Stimulated activated CD8-positive, alpha-beta memory T cell treated with anti-CD3 and anti-CD28 coated beads, Interleukin-15, amount 100 ng/mL, for 1 hour (primary cell): ENCODE results near the gene GPC5.

Source experiments
- DNase-seq: peaks from one replicate; pipeline ENCODE4 v3.0.0-alpha.2; 2020; ENCODE audit warnings: low read depth

The GPC5 gene

DNA sequence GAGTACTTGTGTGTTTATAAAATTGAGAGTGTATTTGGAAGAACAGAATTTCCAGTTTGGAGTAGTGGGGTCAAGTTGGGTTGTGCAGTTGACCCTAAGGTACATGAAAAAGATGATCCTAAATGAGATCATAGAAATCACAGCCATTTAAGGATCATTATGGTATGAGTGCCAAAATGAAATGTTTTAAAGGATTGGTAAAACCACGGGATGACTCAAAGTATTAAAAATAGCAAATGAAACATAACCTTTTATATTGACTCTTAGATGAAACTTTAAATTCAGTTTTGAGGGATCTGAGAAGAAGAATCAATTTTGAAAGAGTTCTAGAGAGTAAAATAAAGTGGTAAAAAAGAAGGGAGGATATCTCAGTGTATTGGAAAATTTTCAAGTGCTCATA is 773.8 kb downstream of the GPC5 start:
- no peak for DNase-seq

DNA sequence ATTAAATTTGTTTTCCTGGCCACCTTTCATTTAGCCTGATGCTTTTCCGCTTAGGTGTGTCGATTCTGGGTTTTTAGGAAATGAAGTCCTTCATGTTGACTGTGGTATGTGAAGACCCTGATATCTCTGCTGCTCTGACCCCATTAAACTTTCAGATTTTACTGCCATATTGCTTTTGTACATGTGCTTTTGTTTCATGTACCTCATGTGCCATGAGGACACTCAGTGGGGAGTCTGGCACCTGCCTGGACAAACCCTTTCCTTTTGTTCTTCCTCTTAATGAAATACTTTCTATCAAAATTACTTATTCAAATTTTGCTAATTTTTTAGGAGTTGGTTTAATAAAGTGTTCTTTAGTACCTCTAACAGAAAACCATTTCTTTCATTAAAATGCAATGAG is 774.8 kb downstream of the GPC5 start:
- no peak for DNase-seq

DNA sequence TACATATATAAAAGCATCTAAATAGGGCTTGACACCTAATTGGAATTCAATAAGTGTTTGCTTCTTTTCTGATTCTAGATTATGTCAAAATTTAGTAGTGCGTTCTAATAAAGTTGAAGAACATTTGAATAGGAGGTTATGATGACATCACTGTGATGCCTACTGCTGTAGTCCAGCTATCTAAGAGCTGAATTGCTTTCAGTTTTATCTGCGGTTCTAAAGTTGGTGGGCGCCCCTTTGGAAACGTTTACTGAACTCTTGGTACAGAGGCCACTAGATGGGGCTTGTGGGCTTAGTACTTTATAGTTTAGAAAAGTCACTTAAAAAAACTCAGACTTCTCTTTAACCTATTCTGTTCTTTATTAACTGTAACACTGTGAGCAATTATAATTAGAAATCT is 776.9 kb downstream of the GPC5 start:
- no peak for DNase-seq

DNA sequence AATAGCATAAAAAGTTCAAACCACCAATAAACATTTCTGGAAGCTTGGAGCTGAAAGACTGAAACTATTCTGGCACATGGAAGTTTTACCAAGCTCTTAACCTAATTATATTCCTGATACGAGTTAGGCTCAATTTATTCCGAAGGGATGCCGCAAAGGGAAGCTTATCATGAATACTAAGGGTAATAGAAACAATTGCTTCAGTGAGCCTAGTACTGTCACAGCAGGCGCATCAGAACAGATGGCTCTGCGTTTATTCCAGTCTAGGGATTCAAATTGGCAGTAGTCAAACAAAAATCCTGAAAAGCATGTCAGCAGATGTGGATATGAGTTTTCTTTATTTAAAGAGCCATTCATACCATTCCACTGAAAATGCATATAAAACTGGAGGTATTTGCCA is 779.5 kb downstream of the GPC5 start:
- DNase-seq = no peak

DNA sequence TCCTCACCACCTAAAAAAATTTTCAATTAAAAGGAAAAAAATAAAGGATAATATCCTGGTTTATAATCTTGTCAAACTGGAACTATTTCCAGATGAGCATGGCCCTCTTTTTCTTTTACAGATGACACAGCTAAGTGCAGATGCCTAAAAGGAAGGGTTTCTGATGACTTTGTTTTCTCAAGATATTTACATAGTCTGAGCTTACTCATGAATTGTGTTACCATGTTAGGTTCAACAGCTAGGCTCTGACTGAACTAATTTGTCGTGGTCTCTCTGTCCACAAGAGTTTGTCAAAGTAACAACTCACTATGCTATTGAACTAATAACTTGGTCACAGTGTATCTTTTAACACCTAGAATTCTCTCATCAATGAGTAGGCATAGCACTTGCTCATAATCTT is 780.8 kb downstream of the GPC5 start:
- no peak for DNase-seq

DNA sequence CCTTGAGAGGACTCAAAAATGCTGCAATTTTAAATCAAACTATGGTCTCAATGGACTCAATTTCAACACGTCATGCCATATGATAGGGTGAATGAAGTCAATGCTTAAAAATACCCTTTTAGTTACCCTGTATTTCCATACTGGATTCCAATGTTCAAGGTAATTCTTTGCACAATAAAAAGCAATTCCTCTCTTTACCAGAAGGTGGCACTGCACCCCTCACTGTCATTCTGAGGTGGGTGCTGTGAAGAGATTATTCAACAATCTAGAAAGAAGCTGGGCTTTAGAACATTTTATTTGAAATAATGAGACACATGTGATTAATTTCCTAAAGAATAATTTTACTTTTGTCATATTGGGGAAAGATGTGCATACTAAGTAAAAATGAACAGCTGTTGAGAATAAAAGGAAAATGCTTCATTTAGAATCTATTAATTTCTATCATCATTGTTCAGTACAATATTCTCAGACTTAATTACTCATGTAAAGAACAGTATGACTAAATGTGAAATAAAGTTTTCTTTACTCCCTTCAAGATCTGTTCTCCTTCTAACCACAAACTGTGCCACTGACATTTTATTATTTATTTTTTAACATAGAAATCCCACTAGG is 789.1 kb downstream of the GPC5 start:
- DNase-seq = no peak

DNA sequence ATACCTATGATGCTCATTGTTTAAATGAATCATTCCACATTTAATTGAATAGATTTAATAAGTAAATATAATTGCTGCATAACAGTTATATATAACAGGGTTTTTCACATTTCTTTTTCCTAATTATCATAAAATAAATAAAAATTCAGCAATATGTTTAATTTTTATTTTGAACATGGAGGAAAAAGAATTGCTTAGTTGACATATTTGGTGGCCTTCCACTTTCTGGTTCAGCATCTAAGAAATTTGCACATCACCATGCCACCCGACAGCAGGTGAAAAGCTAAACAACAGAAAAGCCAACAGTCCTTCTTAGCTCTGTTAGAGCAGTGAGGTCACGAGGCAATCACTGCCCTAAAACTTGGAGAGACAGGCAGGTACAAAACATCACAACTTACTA is 790.2 kb downstream of the GPC5 start:
- no peak for DNase-seq

DNA sequence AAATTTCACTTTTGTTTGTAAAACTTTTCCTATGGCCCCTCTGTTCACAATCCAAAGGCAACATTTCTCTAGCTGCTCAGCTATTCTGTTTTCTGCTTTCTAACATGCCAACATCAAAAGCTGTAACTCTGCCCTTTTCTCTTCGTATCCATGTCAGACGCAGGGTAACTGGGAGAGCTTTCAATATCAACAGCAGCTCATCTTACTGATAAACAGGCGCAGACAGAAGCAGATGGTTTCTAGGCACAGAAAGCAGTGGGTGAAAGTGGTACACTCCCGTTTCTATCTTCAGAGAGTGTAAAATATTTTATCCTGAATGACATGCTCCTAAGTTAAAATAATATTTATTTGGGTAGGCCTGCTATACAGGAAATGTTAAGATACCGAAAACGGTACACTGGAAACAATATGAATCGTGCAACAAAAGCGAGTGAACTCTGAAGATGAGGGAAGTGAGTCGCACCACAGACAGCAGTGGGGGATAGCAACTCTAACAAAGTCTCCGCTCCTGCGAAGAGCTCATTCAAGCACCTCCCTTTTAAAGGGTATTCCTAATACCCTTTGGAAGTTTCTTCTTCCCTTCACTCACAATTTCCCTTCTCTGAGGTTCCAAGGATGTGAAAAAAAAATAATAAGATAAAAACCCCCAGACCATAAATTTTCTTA is 798.3 kb downstream of the GPC5 start:
- DNase-seq = no peak

DNA sequence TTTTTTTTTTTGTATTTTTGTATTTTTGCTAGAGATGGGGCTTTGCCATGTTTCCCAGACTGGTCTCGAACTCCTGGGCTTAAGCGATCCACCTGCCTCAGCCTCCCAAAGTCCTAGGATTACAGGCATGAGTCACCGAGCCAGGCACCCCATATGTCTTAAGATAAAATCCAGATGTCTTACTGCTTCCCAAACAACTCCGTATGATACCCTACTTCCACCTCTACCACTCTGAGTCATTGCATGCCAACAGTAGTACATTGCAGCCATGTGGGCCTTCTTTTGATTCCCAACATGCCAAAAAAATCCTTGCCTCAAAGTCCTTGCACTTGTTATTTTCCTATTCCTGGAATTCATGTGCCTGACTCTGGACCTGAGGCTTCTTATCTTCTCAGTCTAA is 799.2 kb downstream of the GPC5 start:
- no peak for DNase-seq

DNA sequence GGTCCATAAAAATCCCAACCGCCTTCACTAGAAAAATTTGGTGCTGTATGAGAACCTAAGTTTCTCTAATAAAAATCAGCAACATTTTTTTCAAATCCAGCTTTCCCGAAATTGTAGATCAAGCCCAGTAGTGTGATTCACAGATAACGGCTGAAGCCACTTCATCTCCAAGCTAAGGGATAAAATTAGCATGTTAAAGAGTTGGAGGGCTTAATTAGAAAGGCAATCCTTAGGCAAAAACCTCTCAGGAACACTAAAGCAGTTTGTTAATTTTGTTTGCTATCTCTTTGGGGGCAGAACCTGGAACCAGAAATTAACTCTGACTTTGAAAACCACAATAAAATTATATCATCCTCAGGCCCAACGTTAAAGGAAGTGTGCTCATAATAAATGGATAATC is 820.2 kb downstream of the GPC5 start:
- no peak for DNase-seq

DNA sequence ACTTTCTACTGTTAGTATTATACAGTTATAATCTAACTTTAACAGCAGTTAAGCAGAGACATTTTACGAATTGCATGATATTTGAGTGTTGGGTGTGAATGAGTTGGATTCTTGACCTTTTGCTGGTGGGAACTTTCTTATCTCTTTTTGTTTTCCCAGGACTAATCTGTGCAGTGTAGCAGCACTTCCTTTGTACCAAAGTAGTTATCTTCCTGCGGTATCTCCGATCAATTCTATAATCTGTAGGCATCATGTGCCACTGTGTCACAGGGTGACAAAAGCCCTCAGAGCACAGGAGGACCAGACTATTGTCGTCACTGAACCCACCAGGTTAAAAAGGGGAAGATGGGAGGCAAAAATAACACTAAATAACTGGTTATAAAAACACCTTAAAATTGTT is 823.5 kb downstream of the GPC5 start:
- no peak for DNase-seq

DNA sequence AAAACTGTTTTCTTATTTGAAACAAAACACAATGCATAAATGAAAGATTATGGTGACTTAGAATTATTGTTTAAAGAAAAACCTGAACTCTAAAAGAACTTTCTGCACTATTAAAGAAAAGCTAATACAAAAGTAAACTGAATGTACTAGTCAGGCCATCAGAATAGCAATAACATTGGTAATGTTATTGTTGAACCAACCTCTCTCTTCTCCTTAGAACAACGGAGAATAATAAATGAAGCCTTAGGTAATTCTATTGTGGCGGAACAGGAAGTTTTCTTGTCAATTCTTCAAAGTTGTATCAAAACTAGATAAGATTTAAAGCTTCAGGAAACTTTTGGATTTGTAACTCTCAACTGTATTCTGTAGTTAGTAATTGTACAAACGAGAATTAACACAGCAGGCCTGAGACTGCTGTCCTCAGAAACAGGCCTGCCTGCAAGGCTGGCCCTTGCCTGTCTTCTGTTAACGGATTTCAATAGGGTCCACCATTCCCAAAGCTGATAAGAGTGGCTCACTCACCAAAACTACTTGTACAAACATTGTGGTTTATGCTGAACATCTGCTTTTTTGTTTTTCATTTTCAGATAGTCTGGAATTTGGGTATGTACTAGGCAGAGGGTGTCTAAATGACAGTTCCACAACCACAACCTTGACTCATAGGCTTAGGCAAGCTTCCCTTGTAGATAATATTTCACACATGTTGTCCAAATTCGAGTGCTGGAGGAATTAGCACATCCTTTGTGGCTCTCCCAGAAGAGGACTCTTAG is 825.8 kb downstream of the GPC5 start:
- DNase-seq = no peak

DNA sequence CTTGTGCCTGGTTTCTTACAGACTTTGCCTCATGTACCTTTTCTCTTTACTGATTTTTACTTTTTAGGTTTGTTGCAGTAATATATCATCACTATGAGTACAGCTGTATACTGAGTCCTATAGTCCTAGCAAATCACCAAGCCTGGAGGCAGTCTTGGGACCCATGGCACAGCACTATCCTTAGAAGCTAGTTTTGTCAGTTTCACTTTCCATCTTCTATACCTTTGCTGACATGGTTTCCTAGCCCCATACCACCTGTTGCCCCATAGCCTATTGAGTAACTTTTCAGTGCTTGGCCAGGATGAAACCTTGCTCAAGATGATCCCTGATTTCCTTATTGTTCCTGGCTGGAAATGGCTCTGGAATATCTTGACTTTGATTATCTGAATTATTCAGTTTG is 826.4 kb downstream of the GPC5 start:
- no peak for DNase-seq

DNA sequence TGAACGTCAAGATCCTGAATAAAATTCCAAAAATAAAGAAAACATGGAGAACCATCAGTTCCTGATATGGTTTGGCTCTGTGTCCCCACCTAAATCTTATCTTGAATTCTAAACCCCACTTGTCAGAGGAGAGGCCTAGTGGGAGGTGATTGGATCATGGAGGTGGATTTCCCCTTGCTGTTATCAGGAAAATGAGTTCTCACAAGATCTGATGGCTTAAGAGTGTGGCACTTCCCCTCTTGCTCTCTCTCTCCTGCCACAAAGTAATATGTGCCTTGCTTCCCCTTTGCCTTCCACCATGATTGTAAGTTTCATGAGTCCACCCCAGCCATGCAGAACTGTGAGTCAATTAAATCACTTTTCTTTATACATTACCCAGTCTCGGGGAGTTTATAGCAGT is 827.4 kb downstream of the GPC5 start:
- no peak for DNase-seq

DNA sequence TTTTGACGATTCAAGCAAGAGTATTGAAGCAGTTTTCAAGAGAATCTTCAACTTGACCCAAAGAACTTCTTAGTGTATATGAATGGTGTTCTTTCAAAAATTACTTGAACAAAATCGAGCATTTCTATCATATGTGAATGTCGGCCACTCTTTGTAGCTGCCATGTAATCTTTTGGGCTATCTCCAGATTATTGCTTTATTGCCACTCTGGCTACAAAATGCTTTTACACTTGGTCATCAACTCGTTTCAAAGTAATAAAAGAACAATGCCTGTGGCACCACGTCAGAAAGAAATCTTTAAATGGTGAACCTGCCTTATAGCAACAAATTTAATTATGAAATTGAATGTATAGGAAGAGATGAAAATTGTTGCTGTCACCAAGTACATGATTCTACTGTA is 834.5 kb downstream of the GPC5 start:
- DNase-seq = no peak

DNA sequence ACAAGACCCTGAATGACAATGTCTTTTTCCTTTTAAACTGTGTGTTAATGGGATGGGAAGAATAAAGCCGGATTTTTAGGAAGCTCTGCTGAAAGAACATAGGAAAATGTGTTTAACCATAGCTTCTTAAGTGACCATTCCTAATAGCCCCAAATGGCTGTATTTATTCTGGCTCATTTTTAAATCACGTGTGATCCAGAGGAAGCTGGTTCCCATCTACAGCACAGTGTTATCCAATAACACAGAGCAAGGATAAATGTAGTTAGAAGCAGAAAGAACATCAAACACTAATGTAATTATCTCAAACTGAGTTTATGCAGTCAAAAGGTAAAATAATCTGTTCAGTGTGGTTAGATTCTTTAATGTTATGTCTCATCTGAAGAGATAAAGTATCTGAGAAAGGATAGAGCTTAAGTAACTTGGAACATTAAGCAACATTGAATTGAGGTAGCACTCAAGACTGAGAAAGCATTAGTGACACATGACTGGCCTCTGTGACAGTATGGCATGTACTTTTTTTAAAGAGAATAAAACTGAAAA is 853.3 kb downstream of the GPC5 start:
- no peak for DNase-seq

DNA sequence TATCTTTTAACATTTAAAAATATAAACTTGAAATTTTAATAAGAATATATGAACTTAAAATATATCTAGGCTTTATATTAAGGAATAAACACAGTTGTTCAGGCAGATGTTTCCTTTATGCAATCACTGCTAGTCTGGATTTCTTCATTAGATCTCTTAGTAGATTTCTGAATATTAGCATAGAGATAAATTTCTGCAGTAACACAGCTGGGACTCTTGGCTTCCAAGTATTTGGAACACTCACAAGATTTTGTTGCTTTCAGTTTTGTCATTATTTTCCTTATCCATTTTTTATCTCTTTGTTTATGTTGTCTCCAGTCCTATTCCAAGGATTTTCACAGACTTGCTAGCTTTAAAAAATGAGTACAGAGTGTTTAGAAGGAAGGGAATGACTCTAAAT is 857.1 kb downstream of the GPC5 start:
- DNase-seq = no peak

DNA sequence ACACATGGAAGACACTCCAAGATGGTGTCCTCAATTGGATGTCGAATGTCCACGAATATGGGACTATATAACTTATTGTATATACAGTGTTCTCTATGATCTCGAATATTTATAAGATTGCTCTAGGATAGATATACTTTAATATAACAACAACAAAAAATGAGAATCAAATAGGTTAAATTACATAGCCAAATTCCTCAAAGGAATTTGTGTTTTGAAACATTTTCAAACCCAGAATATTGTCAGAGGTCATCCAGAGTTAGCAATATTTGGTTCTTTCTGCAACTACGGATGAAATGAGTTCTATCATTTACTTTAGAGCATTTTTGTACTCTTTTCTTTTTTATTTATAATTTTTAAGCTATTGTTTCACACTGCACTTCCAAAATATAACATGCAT is 857.8 kb downstream of the GPC5 start:
- DNase-seq = no peak

DNA sequence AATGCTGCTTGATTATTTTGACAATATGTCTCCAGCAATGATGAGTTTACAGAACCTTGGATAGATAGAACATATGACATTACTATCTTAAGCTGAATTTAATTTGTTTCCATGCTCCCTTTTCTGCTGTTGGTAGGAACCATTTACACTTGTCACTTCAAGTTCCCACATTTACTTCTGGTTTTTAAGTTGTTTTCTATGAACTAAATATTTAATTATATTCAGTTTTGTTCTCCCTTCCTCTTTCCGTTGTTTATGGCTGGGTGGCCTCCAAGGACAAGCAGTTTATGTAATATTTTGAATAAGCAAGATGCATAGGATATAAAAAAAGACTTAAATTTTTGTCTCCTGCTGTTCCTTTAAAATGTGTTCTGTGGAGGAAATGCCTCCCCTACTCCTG is 860.6 kb downstream of the GPC5 start:
- no peak for DNase-seq

DNA sequence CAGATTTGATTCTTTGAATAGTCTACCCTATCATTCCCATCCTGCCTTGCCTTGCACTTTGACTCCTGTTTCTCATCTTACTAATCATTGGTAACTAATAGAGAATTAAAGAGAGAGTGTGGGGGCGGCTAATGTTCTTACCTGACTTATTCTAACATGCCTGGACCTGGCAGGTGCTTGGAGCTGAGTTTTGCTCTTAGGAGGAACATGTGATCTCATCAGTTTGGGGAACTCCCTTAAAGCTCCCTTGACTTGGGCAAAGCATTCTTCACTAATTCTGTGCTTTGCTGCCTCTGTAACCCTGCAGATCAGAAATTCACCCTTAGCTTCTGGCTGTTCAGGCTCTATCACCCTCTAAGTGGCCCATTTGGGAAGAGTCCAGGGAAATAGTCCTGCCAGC is 861.1 kb downstream of the GPC5 start:
- DNase-seq = no peak

DNA sequence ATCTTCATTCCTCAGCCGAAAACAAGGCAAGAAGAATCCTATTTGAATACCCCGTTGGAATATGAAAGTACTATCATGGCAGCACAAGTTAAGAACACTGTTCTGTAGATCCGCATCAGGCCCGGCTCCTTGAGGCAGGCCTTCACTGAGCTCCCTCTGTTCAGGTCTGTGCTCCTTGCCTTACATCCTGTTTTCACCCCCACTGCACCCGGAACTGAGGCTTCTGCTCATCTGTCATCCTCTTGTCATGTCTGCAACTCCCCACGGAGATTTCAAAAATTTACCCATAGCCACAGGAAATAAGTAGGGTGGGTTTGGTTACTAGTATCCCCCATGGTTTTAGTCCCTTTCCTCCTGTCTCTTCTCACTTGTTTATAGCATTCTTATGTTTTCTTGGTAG is 861.9 kb downstream of the GPC5 start:
- no peak for DNase-seq

DNA sequence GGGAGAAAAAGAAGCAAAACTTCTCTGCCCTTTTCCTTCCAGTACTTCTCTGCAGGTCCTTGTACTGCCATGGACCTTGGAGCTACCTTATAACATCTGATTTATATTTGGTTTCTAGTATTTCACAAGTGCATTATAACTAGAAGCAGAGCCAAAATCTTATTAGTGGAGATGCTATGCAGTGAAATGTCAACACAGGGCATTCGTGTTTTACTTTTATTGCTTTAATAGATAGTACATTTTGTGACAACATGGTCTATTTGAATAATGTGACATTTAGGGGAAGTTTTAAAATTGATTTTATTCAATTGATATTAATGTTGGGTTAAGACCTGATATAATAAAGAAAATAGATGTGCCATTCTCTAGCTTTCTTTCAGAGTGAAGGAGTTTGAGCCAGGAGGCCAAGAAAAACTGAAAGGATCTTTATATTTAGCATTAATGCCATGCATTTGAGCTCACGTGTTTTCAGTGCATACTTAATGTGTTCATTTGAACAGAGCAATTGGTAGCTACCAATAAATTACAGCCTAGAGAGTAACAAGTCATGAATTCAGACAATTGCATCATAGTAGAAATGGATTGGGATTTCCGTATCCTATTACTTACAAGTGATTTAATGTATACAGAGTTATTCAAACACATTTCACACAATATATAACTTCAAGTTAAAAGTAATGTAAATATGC is 863.8 kb downstream of the GPC5 start:
- DNase-seq = no peak

DNA sequence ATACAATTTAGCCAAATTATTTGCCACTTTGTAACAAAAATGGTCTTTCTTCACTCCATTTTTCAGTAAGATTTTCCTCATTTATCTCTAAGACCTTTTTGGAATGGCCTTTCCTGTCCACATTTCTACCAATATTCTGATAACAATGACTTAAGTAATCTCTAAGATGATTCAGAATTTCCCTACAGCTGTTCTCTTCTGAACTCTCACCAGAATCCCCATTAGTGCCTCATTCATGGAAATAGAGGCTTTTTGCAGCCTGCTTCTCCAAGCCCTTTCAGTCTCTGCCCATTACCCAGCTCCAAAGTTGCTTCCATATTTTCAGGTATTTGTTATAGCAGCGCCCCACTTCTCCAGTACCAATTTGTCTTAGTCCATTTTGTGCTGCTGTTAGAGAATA is 867.0 kb downstream of the GPC5 start:
- no peak for DNase-seq
